Measurements from ENCODE around the gene GLYATL1B.
"Not testable (repeated sequence)": the region's sequence is repeated elsewhere in the genome, so short reads cannot be mapped to it uniquely, and the experiment has no call there.

The GLYATL1B gene

GRCh38 chr11:59086007-59086406 is at the start of gene GLYATL1B:
GLYATL1B (plus strand) TSS chr11:59086307; CDS start chr11:59086307, 0 bp downstream.
- not testable (repeated sequence) for DNase-seq

DNA sequence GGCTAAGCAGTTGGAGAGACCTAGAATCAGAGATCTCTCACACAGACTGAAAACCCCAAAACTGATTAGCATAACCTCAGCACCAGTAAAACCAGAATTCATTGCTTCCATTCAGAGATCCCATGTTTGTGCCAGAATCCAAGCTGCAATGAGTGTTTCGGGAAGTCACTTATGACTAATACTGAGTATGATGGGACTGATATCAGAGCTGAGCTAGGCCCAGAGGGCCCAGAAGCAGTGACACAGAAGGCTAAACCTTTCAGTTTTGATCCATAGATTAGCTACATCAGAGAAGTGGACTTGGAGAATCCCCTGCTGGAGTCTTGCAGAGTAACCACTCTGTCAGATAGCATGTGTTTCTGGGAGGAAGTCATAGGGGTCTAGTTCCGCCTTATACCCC is 49.6 kb upstream of the GLYATL1B start:
- DNase-seq: not testable (repeated sequence)

DNA sequence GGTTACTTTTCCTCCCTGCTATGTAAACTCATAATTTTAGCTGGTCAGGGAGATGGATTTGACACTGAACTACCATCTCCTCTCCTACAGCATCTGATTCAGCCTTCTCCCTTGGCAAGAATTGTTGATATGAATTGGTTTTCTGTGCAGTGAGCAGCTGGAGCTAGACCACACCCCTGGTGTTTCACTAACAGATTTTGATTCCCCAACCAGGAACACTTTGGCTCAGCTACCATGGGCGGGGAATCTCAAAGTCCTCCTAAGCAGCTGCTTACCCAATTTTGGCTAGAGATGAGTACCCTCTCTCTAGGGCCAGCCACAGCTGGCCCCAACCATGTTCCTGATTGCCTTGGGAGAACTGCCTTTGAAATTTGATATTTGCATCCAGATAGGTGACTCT is 48.7 kb upstream of the GLYATL1B start:
- not testable (repeated sequence) for DNase-seq

- no peak for DNase-seq
These were observed 45.5 kb upstream of the GLYATL1B start for GRCh38 chr11:59040607-59041006.

- not testable (repeated sequence) for DNase-seq
These were observed 34.7 kb upstream of the GLYATL1B start for GRCh38 chr11:59051383-59051782.

DNA sequence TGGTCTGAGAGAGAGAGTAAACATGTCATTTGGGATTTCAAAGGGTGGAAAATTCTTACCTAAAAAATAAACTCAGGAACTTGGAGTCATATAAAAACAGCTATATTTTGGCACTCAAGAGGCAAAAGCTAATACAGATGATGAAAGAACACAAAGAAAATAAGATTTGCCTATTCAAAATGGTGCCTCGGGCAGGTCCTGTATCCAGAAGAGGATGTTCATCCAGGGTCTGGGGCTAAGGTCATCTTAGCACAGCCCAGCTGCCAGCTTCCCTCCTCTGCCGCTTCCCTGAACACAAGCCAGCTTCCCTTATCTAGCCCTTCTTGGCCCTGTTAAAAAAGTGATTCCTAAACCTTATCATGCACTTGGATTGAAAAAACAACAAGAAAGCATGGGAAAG is 33.8 kb upstream of the GLYATL1B start:
- not testable (repeated sequence) for DNase-seq

GRCh38 chr11:59053387-59053786 is 32.7 kb upstream of the GLYATL1B start:
- no peak for DNase-seq

- peak; percentile 77 for DNase-seq
These were observed 27.7 kb upstream of the GLYATL1B start for GRCh38 chr11:59058120-59059033.

GRCh38 chr11:59060096-59060495 is 26.0 kb upstream of the GLYATL1B start:
- not testable (repeated sequence) for DNase-seq

DNA sequence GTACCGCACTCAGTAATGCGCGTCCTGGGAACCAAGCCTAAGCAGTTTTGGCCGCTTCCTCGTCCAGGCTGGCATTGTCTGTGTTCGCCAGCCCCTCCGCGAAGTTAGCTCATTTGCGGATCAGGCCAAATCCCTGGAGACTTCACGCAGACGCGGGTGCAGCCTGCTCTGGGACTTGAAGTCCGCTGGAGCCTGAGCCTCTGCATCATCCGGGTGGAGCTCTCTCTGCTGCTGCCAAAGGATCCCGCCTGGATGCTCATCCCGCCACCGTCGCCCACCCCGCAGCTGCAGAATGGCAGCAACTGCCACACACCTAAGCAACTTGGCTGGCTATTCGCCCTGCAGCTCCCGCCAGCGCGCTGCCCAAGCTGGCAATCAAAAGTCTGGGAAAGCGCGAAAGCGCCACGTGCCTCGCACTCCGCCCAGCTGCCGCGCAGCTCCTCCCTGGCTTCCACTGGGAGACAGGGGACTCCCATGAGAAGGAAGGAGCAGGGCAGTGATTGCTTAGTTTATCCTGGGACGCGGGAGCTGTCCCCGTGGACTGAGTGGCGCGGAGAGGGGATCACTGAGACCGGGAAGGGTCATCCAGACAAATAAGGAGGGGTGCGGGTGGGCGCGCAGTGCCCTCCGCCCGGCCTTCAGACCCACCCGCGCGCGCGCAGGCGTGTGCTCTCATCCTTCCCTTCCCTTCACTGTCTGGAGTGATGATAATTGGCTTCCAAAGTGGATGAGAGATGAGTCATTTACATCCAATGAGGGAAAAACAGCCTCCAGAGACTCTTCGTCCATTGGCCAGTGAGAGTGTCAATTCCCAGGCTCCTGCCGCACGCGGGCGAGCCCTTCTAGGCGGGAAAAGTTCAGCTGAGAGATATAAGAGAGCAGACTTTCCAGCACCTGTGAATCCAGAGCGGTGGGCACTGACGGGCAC is 23.2 kb upstream of the GLYATL1B start:
- no peak for DNase-seq

DNA sequence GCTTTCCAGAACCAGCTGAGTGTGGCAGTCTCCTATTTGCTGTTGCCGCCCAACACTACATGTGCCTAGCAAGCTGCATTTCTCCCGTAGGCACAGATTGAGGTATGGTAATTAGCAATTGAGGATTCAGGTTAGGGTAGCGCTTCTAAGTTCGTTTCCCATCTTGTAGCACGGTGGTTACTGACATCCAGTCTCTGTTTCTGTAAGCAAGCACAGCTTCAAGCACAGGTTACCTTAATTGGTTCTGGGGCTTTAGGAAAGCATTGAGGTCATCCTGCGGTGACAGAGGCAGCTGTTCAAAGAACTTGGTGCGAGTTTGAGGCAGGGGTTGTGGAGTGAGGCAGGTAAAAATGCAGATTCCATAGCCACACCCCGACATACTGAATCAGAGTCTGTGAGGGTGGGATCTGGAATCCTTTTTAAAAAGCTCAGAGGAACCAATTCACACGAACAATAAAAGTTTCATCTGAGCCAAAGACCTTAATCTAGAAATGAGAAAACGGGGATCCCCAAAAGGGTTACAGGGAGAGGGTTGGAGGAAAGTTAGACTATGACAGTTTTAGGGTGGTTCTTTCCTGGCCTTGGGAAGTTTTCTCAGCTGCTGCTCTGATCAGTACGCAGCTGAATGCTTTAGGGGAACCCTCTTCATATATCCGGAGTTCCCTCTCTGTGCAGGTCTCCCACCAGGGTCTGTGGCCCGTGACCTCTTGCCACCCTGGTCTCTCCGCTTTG is 21.9 kb upstream of the GLYATL1B start:
- not testable (repeated sequence) for DNase-seq

- DNase-seq: no peak
These were observed 17.0 kb upstream of the GLYATL1B start for GRCh38 chr11:59069087-59069486.

GRCh38 chr11:59076876-59077571 is 9.1 kb upstream of the GLYATL1B start:
- DNase-seq: no peak

GRCh38 chr11:59078435-59078834 is 7.7 kb upstream of the GLYATL1B start:
- no peak for DNase-seq

- DNase-seq: no peak
These were observed 7.0 kb upstream of the GLYATL1B start for GRCh38 chr11:59079086-59079485.

DNA sequence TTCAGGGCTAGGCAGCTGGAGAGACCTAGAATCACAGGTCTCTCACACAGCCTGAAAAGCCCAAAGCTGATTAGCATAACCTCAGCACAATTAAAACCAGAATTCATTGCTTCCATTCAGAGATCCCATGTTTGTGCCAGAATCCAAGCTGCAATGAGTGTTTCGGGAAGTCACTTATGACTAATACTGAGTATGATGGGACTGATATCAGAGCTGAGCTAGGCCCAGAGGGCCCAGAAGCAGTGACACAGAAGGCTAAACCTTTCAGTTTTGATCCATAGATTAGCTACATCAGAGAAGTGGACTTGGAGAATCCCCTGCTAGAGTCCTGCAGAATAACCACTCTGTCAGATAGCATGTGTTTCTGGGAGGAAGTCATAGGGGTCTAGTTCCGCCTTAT is 5.7 kb upstream of the GLYATL1B start:
- DNase-seq: not testable (repeated sequence)

GRCh38 chr11:59081430-59082020 is 4.6 kb upstream of the GLYATL1B start:
- DNase-seq: not testable (repeated sequence)

- no peak for DNase-seq
These were observed 2.1 kb downstream of the GLYATL1B start for GRCh38 chr11:59088162-59088561.

DNA sequence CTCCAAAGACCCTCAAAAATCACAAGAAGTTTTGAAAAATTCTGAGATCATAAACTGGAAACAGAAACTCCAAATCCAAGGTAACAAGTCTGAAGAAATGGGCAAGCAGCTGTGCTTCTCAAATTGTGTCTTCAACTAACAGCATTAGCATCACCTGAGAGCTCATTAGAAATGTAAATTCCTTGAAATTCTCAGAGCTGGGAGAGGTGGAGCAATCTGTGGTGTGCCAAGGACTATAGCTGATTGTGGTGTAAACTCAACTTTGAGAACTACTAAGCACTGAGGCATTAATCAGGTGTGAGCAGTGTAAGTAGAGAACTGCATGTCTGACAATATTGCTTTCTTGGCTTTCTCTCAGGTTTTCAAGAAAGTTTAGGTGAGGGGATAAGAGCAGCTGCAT is 7.5 kb downstream of the GLYATL1B start:
- not testable (repeated sequence) for DNase-seq

DNA sequence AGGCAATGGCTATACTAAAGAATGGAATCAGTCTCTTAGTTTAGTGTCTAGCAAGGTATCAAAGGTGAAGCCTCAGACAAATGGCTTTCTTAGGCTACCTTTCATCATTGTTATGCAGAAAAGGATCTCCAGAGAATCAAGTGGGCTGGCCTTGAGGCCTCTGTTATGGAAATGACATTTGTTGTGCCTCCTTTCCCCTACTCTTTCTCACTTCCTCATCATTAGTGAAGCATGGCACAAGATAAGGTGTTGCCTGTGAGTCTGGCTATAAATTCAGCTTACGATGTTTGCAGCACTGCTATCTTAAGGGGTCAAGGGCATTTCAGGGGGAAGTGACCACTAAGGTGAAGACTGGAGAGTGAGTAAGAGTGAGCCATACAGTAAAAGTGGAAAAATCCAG is 9.1 kb downstream of the GLYATL1B start:
- DNase-seq: not testable (repeated sequence)

DNA sequence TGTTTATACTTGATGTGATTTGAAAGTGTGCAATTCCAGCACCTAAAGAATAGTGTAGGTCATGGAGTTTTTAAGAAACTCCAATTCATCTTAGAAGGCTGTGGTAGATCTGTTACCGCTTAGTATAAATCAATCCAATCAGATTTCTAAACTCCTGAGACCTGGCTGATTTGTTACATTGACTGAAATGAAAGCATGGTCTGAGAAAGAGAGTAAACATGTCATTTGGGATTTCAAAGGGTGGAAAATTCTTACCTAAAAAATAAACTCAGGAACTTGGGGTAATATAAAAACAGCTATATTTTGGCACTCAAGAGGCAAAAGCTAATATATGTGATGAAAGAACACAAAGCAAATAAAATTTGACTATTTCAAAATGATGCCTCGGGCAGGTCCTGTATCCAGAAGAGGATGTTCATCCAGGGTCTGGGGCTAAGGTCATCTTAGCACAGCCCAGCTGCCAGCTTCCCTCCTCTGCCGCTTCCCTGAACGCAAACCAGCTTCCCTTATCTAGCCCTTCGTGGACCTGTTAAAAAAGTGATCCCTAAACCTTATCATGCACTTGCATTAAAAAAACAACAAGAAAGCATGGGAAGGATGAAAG is 10.0 kb downstream of the GLYATL1B start:
- not testable (repeated sequence) for DNase-seq
